Neural cell (in vitro differentiated cells): ENCODE results near the gene PMEPA1.

Experiments
- EP300 ChIP-seq: fragments of 450-650 bp; conservative IDR thresholded peaks from 2 replicates; pipeline ENCODE4 v1.6.1; 2014; ENCODE audit warnings: antibody characterized with exemption, mild to moderate bottlenecking, moderate library complexity; ENCODE audit not compliant: poor library complexity, severe bottlenecking
- EZH2 ChIP-seq: fragments of 200-600, 300-800 bp; shearing (Covaris generic), sonication (generic); IDR thresholded peaks from 2 replicates; pipeline ENCODE4 v1.6.1; 2014; ENCODE audit warnings: antibody characterized with exemption, low read length, borderline replicate concordance, mild to moderate bottlenecking; ENCODE audit not compliant: insufficient read depth, poor library complexity, severe bottlenecking
- MXI1 ChIP-seq: fragments of 450-650 bp; conservative IDR thresholded peaks from 2 replicates; pipeline ENCODE4 v1.6.1; 2014; ENCODE audit warnings: antibody characterized with exemption, mild to moderate bottlenecking; ENCODE audit not compliant: poor library complexity, severe bottlenecking
- POLR2AphosphoS5 ChIP-seq: IDR thresholded peaks from 2 replicates; pipeline ENCODE4 v1.6.1; 2012
- RAD21 ChIP-seq: fragments of 450-650 bp; conservative IDR thresholded peaks from 2 replicates; pipeline ENCODE4 v1.6.1; 2014; ENCODE audit warnings: antibody characterized with exemption, mild to moderate bottlenecking, moderate library complexity
- TAF1 ChIP-seq: IDR thresholded peaks from 2 replicates; pipeline ENCODE4 v1.6.1; 2012; ENCODE audit warnings: low read depth
- TF ChIP-seq, protein P1 (sequence below): fragments of 450-650 bp; IDR thresholded peaks from 2 replicates; pipeline ENCODE4 v1.5.1; 2014; ENCODE audit warnings: antibody characterized with exemption, mild to moderate bottlenecking, moderate library complexity; ENCODE audit not compliant: poor library complexity, severe bottlenecking
- TF ChIP-seq, protein P2 (sequence below): IDR thresholded peaks from 2 replicates; pipeline ENCODE4 v1.6.1; 2012; ENCODE audit warnings: borderline replicate concordance

- TF ChIP-seq POLR2AphosphoS5 (no peak), TAF1 (no peak), EZH2 (no peak), MXI1 (no peak), EP300 (no peak), RAD21 (no peak)
- TF ChIP-seq, protein P1, sequence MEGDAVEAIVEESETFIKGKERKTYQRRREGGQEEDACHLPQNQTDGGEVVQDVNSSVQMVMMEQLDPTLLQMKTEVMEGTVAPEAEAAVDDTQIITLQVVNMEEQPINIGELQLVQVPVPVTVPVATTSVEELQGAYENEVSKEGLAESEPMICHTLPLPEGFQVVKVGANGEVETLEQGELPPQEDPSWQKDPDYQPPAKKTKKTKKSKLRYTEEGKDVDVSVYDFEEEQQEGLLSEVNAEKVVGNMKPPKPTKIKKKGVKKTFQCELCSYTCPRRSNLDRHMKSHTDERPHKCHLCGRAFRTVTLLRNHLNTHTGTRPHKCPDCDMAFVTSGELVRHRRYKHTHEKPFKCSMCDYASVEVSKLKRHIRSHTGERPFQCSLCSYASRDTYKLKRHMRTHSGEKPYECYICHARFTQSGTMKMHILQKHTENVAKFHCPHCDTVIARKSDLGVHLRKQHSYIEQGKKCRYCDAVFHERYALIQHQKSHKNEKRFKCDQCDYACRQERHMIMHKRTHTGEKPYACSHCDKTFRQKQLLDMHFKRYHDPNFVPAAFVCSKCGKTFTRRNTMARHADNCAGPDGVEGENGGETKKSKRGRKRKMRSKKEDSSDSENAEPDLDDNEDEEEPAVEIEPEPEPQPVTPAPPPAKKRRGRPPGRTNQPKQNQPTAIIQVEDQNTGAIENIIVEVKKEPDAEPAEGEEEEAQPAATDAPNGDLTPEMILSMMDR: no peak
- TF ChIP-seq, protein P2, sequence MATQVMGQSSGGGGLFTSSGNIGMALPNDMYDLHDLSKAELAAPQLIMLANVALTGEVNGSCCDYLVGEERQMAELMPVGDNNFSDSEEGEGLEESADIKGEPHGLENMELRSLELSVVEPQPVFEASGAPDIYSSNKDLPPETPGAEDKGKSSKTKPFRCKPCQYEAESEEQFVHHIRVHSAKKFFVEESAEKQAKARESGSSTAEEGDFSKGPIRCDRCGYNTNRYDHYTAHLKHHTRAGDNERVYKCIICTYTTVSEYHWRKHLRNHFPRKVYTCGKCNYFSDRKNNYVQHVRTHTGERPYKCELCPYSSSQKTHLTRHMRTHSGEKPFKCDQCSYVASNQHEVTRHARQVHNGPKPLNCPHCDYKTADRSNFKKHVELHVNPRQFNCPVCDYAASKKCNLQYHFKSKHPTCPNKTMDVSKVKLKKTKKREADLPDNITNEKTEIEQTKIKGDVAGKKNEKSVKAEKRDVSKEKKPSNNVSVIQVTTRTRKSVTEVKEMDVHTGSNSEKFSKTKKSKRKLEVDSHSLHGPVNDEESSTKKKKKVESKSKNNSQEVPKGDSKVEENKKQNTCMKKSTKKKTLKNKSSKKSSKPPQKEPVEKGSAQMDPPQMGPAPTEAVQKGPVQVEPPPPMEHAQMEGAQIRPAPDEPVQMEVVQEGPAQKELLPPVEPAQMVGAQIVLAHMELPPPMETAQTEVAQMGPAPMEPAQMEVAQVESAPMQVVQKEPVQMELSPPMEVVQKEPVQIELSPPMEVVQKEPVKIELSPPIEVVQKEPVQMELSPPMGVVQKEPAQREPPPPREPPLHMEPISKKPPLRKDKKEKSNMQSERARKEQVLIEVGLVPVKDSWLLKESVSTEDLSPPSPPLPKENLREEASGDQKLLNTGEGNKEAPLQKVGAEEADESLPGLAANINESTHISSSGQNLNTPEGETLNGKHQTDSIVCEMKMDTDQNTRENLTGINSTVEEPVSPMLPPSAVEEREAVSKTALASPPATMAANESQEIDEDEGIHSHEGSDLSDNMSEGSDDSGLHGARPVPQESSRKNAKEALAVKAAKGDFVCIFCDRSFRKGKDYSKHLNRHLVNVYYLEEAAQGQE: no peak
These were observed 106.7 kb downstream of the PMEPA1 start for GRCh38 chr20:57603120-57603519.
